ENCODE data around the gene CCDC88C.
"Not testable (repeated sequence)": the region's sequence is repeated elsewhere in the genome, so short reads cannot be mapped to it uniquely, and the experiment has no call there.

The CCDC88C gene

GRCh38 chr14:91277546-91278382 lies 139.9 kb downstream of the CCDC88C start:
- in situ Hi-C loops (cut with MboI; ENCODE audit: low sequenced_read_pairs): no loop called here

GRCh38 chr14:91274796-91275195 lies 142.8 kb downstream of the CCDC88C start:
- in situ Hi-C loops (cut with MboI; ENCODE audit: low sequenced_read_pairs): no loop called here

DNA sequence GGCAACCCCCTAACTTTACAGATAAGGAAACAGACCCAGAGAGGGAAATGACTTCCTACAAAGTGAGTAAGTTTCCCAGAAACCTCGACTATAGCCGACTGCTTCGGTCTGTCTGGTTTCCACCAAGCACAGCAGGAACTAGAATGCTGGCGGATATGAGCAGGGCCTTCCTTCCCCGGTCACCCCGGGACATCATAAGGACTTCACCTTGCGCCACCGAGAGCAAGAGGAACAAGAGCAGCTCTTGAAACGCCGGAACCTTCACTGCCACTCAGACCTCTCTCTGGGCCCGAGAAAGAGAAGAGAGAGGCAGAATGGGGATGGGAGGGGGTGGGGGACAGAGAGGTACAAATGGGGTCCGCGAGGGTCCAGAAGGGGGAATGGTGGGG lies 143.7 kb downstream of the CCDC88C start:
- in situ Hi-C loops (cut with MboI; ENCODE audit: low sequenced_read_pairs): no loop called here

GRCh38 chr14:91273273-91273884 lies 144.2 kb downstream of the CCDC88C start:
- in situ Hi-C loops (cut with MboI; ENCODE audit: low sequenced_read_pairs): no loop called here

GRCh38 chr14:91272341-91273272 lies 145.0 kb downstream of the CCDC88C start:
- in situ Hi-C loops (cut with MboI; ENCODE audit: low sequenced_read_pairs): no loop called here

GRCh38 chr14:91271639-91272038 lies 146.0 kb downstream of the CCDC88C start:
- in situ Hi-C loops (cut with MboI; ENCODE audit: low sequenced_read_pairs): no loop called here

- in situ Hi-C loops (cut with MboI; ENCODE audit: low sequenced_read_pairs): no loop called here
Observed at GRCh38 chr14:91270619-91271018, 147.0 kb downstream of the CCDC88C start.

GRCh38 chr14:91270188-91270587 lies 147.4 kb downstream of the CCDC88C start:
- in situ Hi-C loops (cut with MboI; ENCODE audit: low sequenced_read_pairs): no loop called here

- in situ Hi-C loops (cut with MboI; ENCODE audit: low sequenced_read_pairs): no loop called here
Observed at GRCh38 chr14:91269076-91269991, 148.3 kb downstream of the CCDC88C start.

GRCh38 chr14:91267965-91268437 lies 149.6 kb downstream of the CCDC88C start:
- in situ Hi-C loops (cut with MboI; ENCODE audit: low sequenced_read_pairs): no loop called here

DNA sequence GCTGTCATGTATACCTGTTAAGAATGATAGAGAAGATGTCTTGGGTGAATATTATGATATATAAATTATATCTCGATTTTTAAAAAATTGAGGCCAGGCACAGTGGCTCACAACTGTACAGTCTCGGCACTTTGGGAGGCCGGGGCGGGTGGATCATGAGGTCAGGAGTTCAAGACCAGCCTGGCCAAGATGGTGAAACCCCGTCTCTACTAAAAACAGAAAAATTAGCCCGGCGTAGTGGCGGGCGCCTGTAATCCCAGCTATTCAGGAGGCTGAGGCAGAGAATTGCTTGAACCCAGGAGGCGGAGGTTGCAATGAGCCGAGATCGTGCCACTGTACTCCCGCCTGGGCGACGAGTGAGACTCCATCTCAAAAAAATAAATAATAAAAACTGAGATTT lies 151.3 kb downstream of the CCDC88C start:
- in situ Hi-C loops (cut with MboI; ENCODE audit: low sequenced_read_pairs): not testable (repeated sequence)

DNA sequence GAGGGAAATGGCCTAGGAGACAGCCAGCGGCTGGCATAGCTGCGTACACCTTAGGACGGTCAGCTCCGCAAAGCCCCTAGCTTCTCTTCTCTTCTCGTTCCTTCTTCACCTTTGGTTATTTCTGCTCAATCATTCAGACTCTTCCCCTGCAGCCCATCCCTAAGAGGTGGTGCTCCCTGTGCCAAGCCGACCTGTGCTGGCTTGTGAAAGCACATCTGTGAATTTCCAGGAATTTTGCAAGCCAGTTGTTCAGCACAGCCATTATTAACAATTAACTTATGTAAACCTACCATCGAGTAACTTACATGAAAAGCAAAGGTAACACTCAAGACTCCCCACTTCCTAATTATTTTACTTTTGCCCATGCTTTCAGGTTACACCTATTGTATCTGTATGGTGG lies 152.2 kb downstream of the CCDC88C start:
- in situ Hi-C loops (cut with MboI; ENCODE audit: low sequenced_read_pairs): no loop called here

GRCh38 chr14:91264151-91265150 lies 153.2 kb downstream of the CCDC88C start:
- in situ Hi-C loops (cut with MboI; ENCODE audit: low sequenced_read_pairs): no loop called here

GRCh38 chr14:91263329-91263728 lies 154.3 kb downstream of the CCDC88C start:
- in situ Hi-C loops (cut with MboI; ENCODE audit: low sequenced_read_pairs): no loop called here

GRCh38 chr14:91261986-91262549 lies 155.6 kb downstream of the CCDC88C start:
- in situ Hi-C loops (cut with MboI; ENCODE audit: low sequenced_read_pairs): no loop called here

DNA sequence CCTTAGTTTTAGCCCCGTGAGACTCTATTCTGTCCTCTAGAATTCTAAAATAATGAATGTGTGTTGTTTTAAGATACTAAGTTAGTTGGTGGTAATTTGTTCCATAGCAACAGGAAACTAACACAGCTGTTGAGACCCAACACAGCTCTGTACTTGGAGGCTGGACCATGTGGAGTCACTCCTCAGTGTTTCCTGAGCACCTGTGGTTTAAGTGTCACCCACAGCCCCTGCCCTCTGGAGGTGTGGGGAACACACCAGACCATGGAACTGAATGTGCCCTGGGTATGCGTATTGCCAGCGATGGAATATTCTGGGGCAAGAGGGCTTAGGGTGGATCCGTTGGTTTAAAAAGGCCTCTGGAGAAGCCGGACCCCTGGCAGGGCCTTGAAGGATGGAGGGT lies 156.5 kb downstream of the CCDC88C start:
- in situ Hi-C loops (cut with MboI; ENCODE audit: low sequenced_read_pairs): no loop called here

GRCh38 chr14:91258876-91259275 lies 158.7 kb downstream of the CCDC88C start:
- in situ Hi-C loops (cut with MboI; ENCODE audit: low sequenced_read_pairs): no loop called here

- in situ Hi-C loops (cut with MboI; ENCODE audit: low sequenced_read_pairs): no loop called here
Observed at GRCh38 chr14:91258011-91258618, 159.5 kb downstream of the CCDC88C start.
